ENCODE data around the gene TIMM13. TPM values are rescaled to one million over a fixed set of nuclear protein-coding genes. Genes with fewer than 3 reads are reported as not detected.
A peak's percentile ranks its signal among the peaks of the same experiment; 100 is the strongest.
"Not testable (repeated sequence)": the region's sequence is repeated elsewhere in the genome, so short reads cannot be mapped to it uniquely, and the experiment has no call there.

TIMM13 gene
- total RNA-seq, 2 donors from 2014 or later, result 46.5 to 103 TPM

- Mint-ChIP-seq H3K27ac (peak overlapping the region; percentile 88 to 96), H3K9me3 (no peaks in the 10 kb centered on the region), H3K36me3 (peaks cover 13 to 14% of the 10 kb centered on the region in 2 donors)
- no peak for ATAC-seq
- no peak for DNase-seq (ENCODE audit: low spot score in 2 of 2)
These were observed 1.5 kb downstream of the TIMM13 start for GRCh38 chr19:2425622-2426581.

GRCh38 chr19:2424686-2425621 lies 2.4 kb downstream of the TIMM13 start:
- Mint-ChIP-seq H3K9me3 (no peaks in the 10 kb centered on the region), H3K36me3 (peaks cover 13 to 14% of the 10 kb centered on the region in 2 donors), H3K27ac (no peak overlapping the region)
- DNase-seq (ENCODE audit: low spot score in 2 of 2) (no peak), ATAC-seq (no peak)

- no peak for ATAC-seq
- DNase-seq (ENCODE audit: low spot score in 2 of 2), result no peak
- peaks cover 13 to 14% of the 10 kb centered on the region in 2 donors for H3K36me3 Mint-ChIP-seq
- H3K27ac Mint-ChIP-seq, result no peak overlapping the region
- H3K9me3 Mint-ChIP-seq, result no peaks in the 10 kb centered on the region
These were observed 3.3 kb downstream of the TIMM13 start for GRCh38 chr19:2423915-2424685.

- no peak overlapping the region for H3K27ac Mint-ChIP-seq
- DNase-seq (ENCODE audit: low spot score in 2 of 2) (no peak), ATAC-seq (no peak)
- H3K9me3 Mint-ChIP-seq, result no peaks in the 10 kb centered on the region
- H3K36me3 Mint-ChIP-seq, result peaks cover 13 to 14% of the 10 kb centered on the region in 2 donors
These were observed 4.1 kb downstream of the TIMM13 start for GRCh38 chr19:2423071-2423914.

GRCh38 chr19:2421581-2422306 lies 5.6 kb downstream of the TIMM13 start:
- H3K36me3 Mint-ChIP-seq, result peaks cover 5 to 7% of the 10 kb centered on the region in 2 donors
- DNase-seq (ENCODE audit: low spot score in 2 of 2) (no peak), ATAC-seq (no peak)
- no peaks in the 10 kb centered on the region for H3K9me3 Mint-ChIP-seq
- H3K27ac Mint-ChIP-seq, result peak overlapping the region in 1 of 2 donors; percentile 9

- DNase-seq (ENCODE audit: low spot score in 2 of 2) (no peak), ATAC-seq (no peak)
- Mint-ChIP-seq H3K27ac (no peak overlapping the region), H3K9me3 (no peaks in the 10 kb centered on the region), H3K36me3 (no peaks in the 10 kb centered on the region)
These were observed 6.9 kb downstream of the TIMM13 start for GRCh38 chr19:2420490-2420889.

- H3K9me3 Mint-ChIP-seq, result no peaks in the 10 kb centered on the region
- DNase-seq (ENCODE audit: low spot score in 2 of 2), result no peak
- no peak for ATAC-seq
- H3K27ac Mint-ChIP-seq, result peak overlapping the region in 1 of 2 donors; percentile 67
- H3K36me3 Mint-ChIP-seq, result no peaks in the 10 kb centered on the region
These were observed 7.6 kb downstream of the TIMM13 start for GRCh38 chr19:2419754-2420153.

- no peak for DNase-seq (ENCODE audit: low spot score in 2 of 2)
- Mint-ChIP-seq H3K36me3 (no peaks in the 10 kb centered on the region), H3K9me3 (no peaks in the 10 kb centered on the region), H3K27ac (no peak overlapping the region)
- ATAC-seq, result no peak
These were observed 9.4 kb downstream of the TIMM13 start for GRCh38 chr19:2417881-2418406.

GRCh38 chr19:2417436-2417835 lies 9.9 kb downstream of the TIMM13 start:
- not testable (repeated sequence) for H3K9me3 Mint-ChIP-seq; H3K27ac Mint-ChIP-seq; H3K36me3 Mint-ChIP-seq; DNase-seq (ENCODE audit: low spot score in 2 of 2)
- ATAC-seq, result peak in 1 of 2 donors; percentile 32

GRCh38 chr19:2416321-2417097 lies 10.9 kb downstream of the TIMM13 start:
- ATAC-seq, result no peak
- no peaks in the 10 kb centered on the region for H3K36me3 Mint-ChIP-seq

GRCh38 chr19:2415973-2416319 lies 11.4 kb downstream of the TIMM13 start:
- no peaks in the 10 kb centered on the region for H3K36me3 Mint-ChIP-seq
- H3K9me3 Mint-ChIP-seq, result no peaks in the 10 kb centered on the region
- no peak for ATAC-seq
- H3K27ac Mint-ChIP-seq, result no peak overlapping the region
- no peak for DNase-seq (ENCODE audit: low spot score in 2 of 2)

More at GRCh38 chr19:2416321-2417097, 10.9 kb downstream of the TIMM13 start:
- peak overlapping the region in 1 of 2 donors; percentile 72 for H3K27ac Mint-ChIP-seq
- H3K9me3 Mint-ChIP-seq, result no peaks in the 10 kb centered on the region
- no peak for DNase-seq (ENCODE audit: low spot score in 2 of 2)

GRCh38 chr19:2415281-2415972 lies 12.0 kb downstream of the TIMM13 start:
- no peak for DNase-seq (ENCODE audit: low spot score in 2 of 2)
- Mint-ChIP-seq H3K9me3 (no peaks in the 10 kb centered on the region), H3K27ac (no peak overlapping the region), H3K36me3 (no peaks in the 10 kb centered on the region)
- ATAC-seq, result peak in 1 of 2 donors; percentile 13

GRCh38 chr19:2413629-2414028 lies 13.8 kb downstream of the TIMM13 start:
- DNase-seq (ENCODE audit: low spot score in 2 of 2) (no peak), ATAC-seq (no peak)
- Mint-ChIP-seq H3K9me3 (peaks cover 0 to 4% of the 10 kb centered on the region in 2 donors), H3K27ac (no peak overlapping the region), H3K36me3 (no peaks in the 10 kb centered on the region)

- ATAC-seq (no peak), DNase-seq (ENCODE audit: low spot score in 2 of 2) (no peak)
- no peaks in the 10 kb centered on the region for H3K36me3 Mint-ChIP-seq
- H3K9me3 Mint-ChIP-seq, result peaks cover 0 to 4% of the 10 kb centered on the region in 2 donors
- no peak overlapping the region for H3K27ac Mint-ChIP-seq
These were observed 14.2 kb downstream of the TIMM13 start for GRCh38 chr19:2413159-2413558.
